Prostate gland (tissue), 2 donors: Measurements from ENCODE around the gene FAM43A.

Experiments used
- CTCF ChIP-seq, 4 experiments: fragments of 200-600 bp in 2 of 4; fragments of 450-650 bp in 2 of 4; sonication (generic) in 2 of 4; IDR thresholded peaks; 1 replicate in 3 of 4; 2 replicates in 1 of 4; pipeline ENCODE4 v1.5.1; 2016 to 2019; ENCODE audit warnings: antibody characterized with exemption in 4 of 4, mild to moderate bottlenecking in 2 of 4, moderate library complexity in 2 of 4
- POLR2A ChIP-seq: fragments of 450-650 bp; IDR thresholded peaks from one replicate; pipeline ENCODE4 v1.6.1; 2016; ENCODE audit warnings: antibody characterized with exemption, mild to moderate bottlenecking
- POLR2AphosphoS5 ChIP-seq: sonication (generic); formaldehyde crosslinking; IDR thresholded peaks from one replicate; pipeline ENCODE4 v1.6.1; 2017; ENCODE audit warnings: antibody characterized with exemption

GRCh38 chr3:194642769-194643168 is 42.9 kb upstream of the FAM43A start:
- TF ChIP-seq CTCF (IDR thresholded peaks at IDR 0.05) (no peak), POLR2A (no peak), POLR2AphosphoS5 (no peak)
